ENCODE data around the gene CNTFR. TPM values are rescaled to one million over a fixed set of nuclear protein-coding genes. Genes with fewer than 3 reads are reported as not detected.

Gene CNTFR
- total RNA-seq, 5 donors from 2014 or later (not counting 1 experiment from before 2014, with no cell fraction given): not detected

GRCh38 chr9:34635556-34635955 lies 46.0 kb upstream of the CNTFR start:
- H3K27ac Mint-ChIP-seq: no peak overlapping the region
- ChIA-PET CTCF (interaction anchor here (0.6 to 4.4 kb wide), 13 partner anchors 9 to 583 kb away, joined by 3 to 31 read pairs (median 8); partner anchors contain the start of genes RPP25L (in 2 of the 2) and DCTN3 (in 1 of the 2)), POLR2A (no interaction called here)
- H3K27me3 ChIP-seq (replicated peaks in 1 of 2; ENCODE audit: control insufficient read depth in 2 of 2, extremely low read depth in 1 of 2, insufficient read depth in 2 of 2, low read length in 1 of 2): peaks cover 0 to 4% of the 10 kb centered on the region in 2 experiments
- H3K9me3 Mint-ChIP-seq: no peaks in the 10 kb centered on the region
- no peaks in the 10 kb centered on the region for H3K9me3 ChIP-seq
- ATAC-seq (replicated peaks in 1 of 4) (no peak), DNase-seq (no peak)
- no peak overlapping the region for H3K4me3 ChIP-seq (ENCODE audit: control insufficient read depth in 1 of 2, extremely low read depth in 1 of 2, low read length in 1 of 2)
- H3K4me1 ChIP-seq (ENCODE audit: control insufficient read depth in 1 of 2, extremely low read depth in 1 of 2, insufficient read depth in 2 of 2, low read length in 2 of 2): peaks cover 13 to 40% of the 10 kb centered on the region in 2 experiments
- H3K27me3 Mint-ChIP-seq: peaks cover under 1% of the 10 kb centered on the region in 2 donors
- 100% methylated on average over 3 of the region's 14 CpGs for WGBS (ENCODE audit: insufficient coverage)
- H3K27ac ChIP-seq (ENCODE audit: low read length): no peak overlapping the region
- H3K4me3 Mint-ChIP-seq: peak overlapping the region; percentile 43 to 89 (median 58)
- H3K36me3 Mint-ChIP-seq: peaks cover 8% of the 10 kb centered on the region
- peaks cover 3 to 9% of the 10 kb centered on the region in 2 donors for H3K36me3 ChIP-seq (ENCODE audit: control insufficient read depth in 2 of 2, extremely low read depth in 1 of 2, insufficient read depth in 1 of 2, low read length in 1 of 2)
- H3K4me1 Mint-ChIP-seq: peaks cover 29 to 42% (median 30%) of the 10 kb centered on the region in 3 donors

DNA sequence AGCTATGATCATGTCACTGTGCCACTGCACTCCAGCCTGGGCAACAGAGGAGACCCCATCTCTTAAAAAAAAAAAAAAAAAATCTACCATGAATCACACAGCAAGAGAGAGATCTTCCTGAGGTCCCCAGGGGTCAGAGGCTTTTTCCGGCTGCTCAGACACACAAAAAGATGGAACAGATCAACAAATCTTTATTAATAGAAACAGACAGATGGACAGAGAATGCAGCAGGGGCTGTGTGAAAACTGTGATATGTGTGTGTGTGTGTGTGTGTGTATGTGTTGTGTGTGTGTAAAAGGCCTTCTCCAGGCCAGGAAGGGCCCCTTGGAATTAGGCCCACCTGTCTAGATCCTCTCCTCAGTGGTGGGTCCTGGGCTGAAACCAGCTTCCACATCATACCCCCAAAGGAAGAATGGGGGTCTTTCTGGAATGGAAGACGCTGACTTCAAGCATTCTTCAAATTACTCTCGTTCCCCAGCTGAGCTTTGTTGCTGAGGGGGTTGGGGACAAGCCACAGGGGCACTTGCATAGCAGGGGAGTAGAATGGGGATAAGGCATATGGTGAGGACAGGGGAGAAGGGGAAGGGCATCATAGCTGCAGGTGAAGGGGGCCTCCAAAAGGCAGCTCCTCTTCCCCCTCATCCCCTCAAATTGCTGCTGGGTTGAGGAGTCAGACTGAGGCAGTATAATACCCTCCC lies 45.2 kb upstream of the CNTFR start:
- peaks cover 3 to 12% of the 10 kb centered on the region in 2 experiments for H3K27me3 ChIP-seq (replicated peaks in 1 of 2; ENCODE audit: control insufficient read depth in 2 of 2, extremely low read depth in 1 of 2, insufficient read depth in 2 of 2, low read length in 1 of 2)
- peaks cover 3 to 9% of the 10 kb centered on the region in 2 donors for H3K36me3 ChIP-seq (ENCODE audit: control insufficient read depth in 2 of 2, extremely low read depth in 1 of 2, insufficient read depth in 1 of 2, low read length in 1 of 2)
- Mint-ChIP-seq H3K4me1 (peaks cover 29 to 45% (median 32%) of the 10 kb centered on the region in 3 donors), H3K27ac (no peak overlapping the region), H3K36me3 (peaks cover 8% of the 10 kb centered on the region), H3K27me3 (peaks cover 9% of the 10 kb centered on the region in 2 donors), H3K4me3 (peak overlapping the region in 1 of 3 donors; percentile 31), H3K9me3 (no peaks in the 10 kb centered on the region)
- peaks cover 13 to 40% of the 10 kb centered on the region in 2 experiments for H3K4me1 ChIP-seq (ENCODE audit: control insufficient read depth in 1 of 2, extremely low read depth in 1 of 2, insufficient read depth in 2 of 2, low read length in 2 of 2)
- WGBS (ENCODE audit: insufficient coverage): no CpG with 5 or more reads among the region's 3 CpGs
- DNase-seq (no peak), ATAC-seq (replicated peaks in 1 of 4) (no peak)
- H3K4me3 ChIP-seq (ENCODE audit: control insufficient read depth in 1 of 2, extremely low read depth in 1 of 2, low read length in 1 of 2): no peak overlapping the region
- no peaks in the 10 kb centered on the region for H3K9me3 ChIP-seq
- no peak overlapping the region for H3K27ac ChIP-seq (ENCODE audit: low read length)
- POLR2A ChIA-PET: interaction anchor here (0.6 to 1.7 kb wide), 2 partner anchors 14 to 260 kb away, joined by 3 to 6 read pairs; partner anchors contain the start of gene DCTN3 (in 1 of the 2)
- CTCF ChIA-PET: interaction anchor here (0.6 to 4.4 kb wide), 25 partner anchors 8 to 261 kb away, joined by 3 to 31 read pairs (median 5); partner anchors contain the start of genes DCTN3 (in 2 of the 2), GALT (in 2 of the 2), RPP25L (in 2 of the 2) and IL11RA (in 1 of the 2)

- Mint-ChIP-seq H3K4me3 (peak overlapping the region in 1 of 3 donors; percentile 4), H3K36me3 (peaks cover 8% of the 10 kb centered on the region), H3K4me1 (peaks cover 34 to 49% (median 39%) of the 10 kb centered on the region in 3 donors), H3K27me3 (peaks cover 16% of the 10 kb centered on the region in 2 donors), H3K27ac (no peak overlapping the region), H3K9me3 (no peaks in the 10 kb centered on the region)
- ChIA-PET CTCF (interaction anchor here (0.6 to 4.4 kb wide), 23 partner anchors 9 to 436 kb away, joined by 3 to 31 read pairs (median 7); partner anchors contain the start of genes DCTN3 (in 2 of the 2), GALT (in 2 of the 2), RPP25L (in 2 of the 2) and IL11RA (in 1 of the 2)), POLR2A (interaction anchor here (0.6 to 1.7 kb wide), 2 partner anchors 14 to 260 kb away, joined by 3 to 6 read pairs; partner anchors contain the start of gene DCTN3 (in 1 of the 2))
- WGBS (ENCODE audit: insufficient coverage): 30% methylated on average over 2 of the region's 3 CpGs
- ATAC-seq (replicated peaks in 1 of 4): peak in 3 of 4 experiments; percentile 11 to 28 (median 20)
- Histone ChIP-seq H3K27me3 (replicated peaks in 1 of 2; ENCODE audit: control insufficient read depth in 2 of 2, extremely low read depth in 1 of 2, insufficient read depth in 2 of 2, low read length in 1 of 2) (peaks cover 7 to 19% of the 10 kb centered on the region in 2 experiments), H3K27ac (ENCODE audit: low read length) (no peak overlapping the region), H3K9me3 (no peaks in the 10 kb centered on the region), H3K4me3 (ENCODE audit: control insufficient read depth in 1 of 2, extremely low read depth in 1 of 2, low read length in 1 of 2) (no peak overlapping the region), H3K36me3 (ENCODE audit: control insufficient read depth in 2 of 2, extremely low read depth in 1 of 2, insufficient read depth in 1 of 2, low read length in 1 of 2) (peaks cover 3 to 9% of the 10 kb centered on the region in 2 donors), H3K4me1 (ENCODE audit: control insufficient read depth in 1 of 2, extremely low read depth in 1 of 2, insufficient read depth in 2 of 2, low read length in 2 of 2) (peaks cover 13 to 46% of the 10 kb centered on the region in 2 experiments)
- peak; percentile 38 to 85 (median 68) for DNase-seq
Measured at GRCh38 chr9:34633851-34634550, 44.5 kb upstream of the CNTFR start.

DNA sequence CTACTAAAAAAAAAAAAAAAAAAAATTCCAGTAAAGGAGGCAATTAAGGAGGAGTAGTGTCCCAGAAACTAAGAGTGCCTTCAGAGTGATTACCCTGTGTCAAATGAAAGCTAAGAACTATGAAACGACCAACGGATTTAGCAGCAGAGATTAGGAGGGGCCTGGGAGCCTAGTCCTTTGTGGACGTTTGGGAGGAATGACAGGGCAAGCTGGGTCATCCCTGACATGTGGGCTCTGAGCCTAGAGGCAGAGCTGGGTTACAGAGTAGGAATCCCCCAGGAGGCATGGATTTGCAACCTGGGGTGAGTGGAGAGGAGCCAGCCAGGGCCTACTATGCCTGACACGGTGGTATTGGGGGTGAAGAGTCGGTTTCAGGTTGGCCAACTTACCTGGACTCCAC lies 43.6 kb upstream of the CNTFR start:
- 87% methylated on average over 3 of the region's 5 CpGs for WGBS (ENCODE audit: insufficient coverage)
- Mint-ChIP-seq H3K4me3 (no peak overlapping the region), H3K9me3 (no peaks in the 10 kb centered on the region), H3K4me1 (peaks cover 33 to 46% (median 37%) of the 10 kb centered on the region in 3 donors), H3K27me3 (peaks cover 21 to 22% of the 10 kb centered on the region in 2 donors), H3K36me3 (peaks cover 8% of the 10 kb centered on the region), H3K27ac (no peak overlapping the region)
- Histone ChIP-seq H3K9me3 (no peaks in the 10 kb centered on the region), H3K27me3 (replicated peaks in 1 of 2; ENCODE audit: control insufficient read depth in 2 of 2, extremely low read depth in 1 of 2, insufficient read depth in 2 of 2, low read length in 1 of 2) (peaks cover 10 to 25% of the 10 kb centered on the region in 2 experiments), H3K36me3 (ENCODE audit: control insufficient read depth in 2 of 2, extremely low read depth in 1 of 2, insufficient read depth in 1 of 2, low read length in 1 of 2) (peaks cover 3 to 9% of the 10 kb centered on the region in 2 donors), H3K4me3 (ENCODE audit: control insufficient read depth in 1 of 2, extremely low read depth in 1 of 2, low read length in 1 of 2) (no peak overlapping the region), H3K4me1 (ENCODE audit: control insufficient read depth in 1 of 2, extremely low read depth in 1 of 2, insufficient read depth in 2 of 2, low read length in 2 of 2) (peaks cover 14 to 46% of the 10 kb centered on the region in 2 experiments), H3K27ac (ENCODE audit: low read length) (no peak overlapping the region)
- DNase-seq (no peak), ATAC-seq (replicated peaks in 1 of 4) (no peak)
- ChIA-PET CTCF (interaction anchor here (0.6 to 4.4 kb wide), 18 partner anchors 8 to 302 kb away, joined by 3 to 31 read pairs (median 6); partner anchors contain the start of genes DCTN3 (in 2 of the 2), GALT (in 2 of the 2), RPP25L (in 2 of the 2) and IL11RA (in 1 of the 2)), POLR2A (interaction anchor here in 1 of 2 donors (1.7 kb wide), 1 partner anchor 13 kb away, joined by 6 read pairs; the partner anchor contains the start of gene DCTN3)

GRCh38 chr9:34630402-34631154 lies 41.1 kb upstream of the CNTFR start:
- Mint-ChIP-seq H3K27me3 (peaks cover 43 to 45% of the 10 kb centered on the region in 2 donors), H3K36me3 (peaks cover 8% of the 10 kb centered on the region), H3K4me3 (peak overlapping the region; percentile 56 to 84 (median 71)), H3K4me1 (peaks cover 22 to 37% (median 27%) of the 10 kb centered on the region in 3 donors), H3K9me3 (no peaks in the 10 kb centered on the region), H3K27ac (peak overlapping the region in 1 of 2 donors; percentile 33)
- no peak for DNase-seq
- H3K27me3 ChIP-seq (replicated peaks in 1 of 2; ENCODE audit: control insufficient read depth in 2 of 2, extremely low read depth in 1 of 2, insufficient read depth in 2 of 2, low read length in 1 of 2): peaks cover 17 to 48% of the 10 kb centered on the region in 2 experiments
- WGBS (ENCODE audit: insufficient coverage): 58% methylated on average over 4 of the region's 5 CpGs
- ChIA-PET POLR2A (no interaction called here), CTCF (interaction anchor here in 1 of 2 donors (0.6 to 1.5 kb wide), 2 partner anchors 10 to 704 kb away, joined by 3 to 4 read pairs; partner anchors contain the start of gene DCTN3)
- H3K4me3 ChIP-seq (ENCODE audit: control insufficient read depth in 1 of 2, extremely low read depth in 1 of 2, low read length in 1 of 2): no peak overlapping the region
- peaks cover 6 to 31% of the 10 kb centered on the region in 2 experiments for H3K4me1 ChIP-seq (ENCODE audit: control insufficient read depth in 1 of 2, extremely low read depth in 1 of 2, insufficient read depth in 2 of 2, low read length in 2 of 2)
- no peak for ATAC-seq (replicated peaks in 1 of 4)
- H3K27ac ChIP-seq (ENCODE audit: low read length): no peak overlapping the region
- H3K9me3 ChIP-seq: no peaks in the 10 kb centered on the region
- peaks cover 3 to 9% of the 10 kb centered on the region in 2 donors for H3K36me3 ChIP-seq (ENCODE audit: control insufficient read depth in 2 of 2, extremely low read depth in 1 of 2, insufficient read depth in 1 of 2, low read length in 1 of 2)

Measured in T-cell (primary cell).